ENCODE results near the gene ADGRB2. TPM values are rescaled to one million over a fixed set of nuclear protein-coding genes. Genes with fewer than 3 reads are reported as not detected.

The ADGRB2 gene
- total and polyA plus RNA-seq, 12 donors, result 0.91 to 17.9 (median 8.6) TPM

DNA sequence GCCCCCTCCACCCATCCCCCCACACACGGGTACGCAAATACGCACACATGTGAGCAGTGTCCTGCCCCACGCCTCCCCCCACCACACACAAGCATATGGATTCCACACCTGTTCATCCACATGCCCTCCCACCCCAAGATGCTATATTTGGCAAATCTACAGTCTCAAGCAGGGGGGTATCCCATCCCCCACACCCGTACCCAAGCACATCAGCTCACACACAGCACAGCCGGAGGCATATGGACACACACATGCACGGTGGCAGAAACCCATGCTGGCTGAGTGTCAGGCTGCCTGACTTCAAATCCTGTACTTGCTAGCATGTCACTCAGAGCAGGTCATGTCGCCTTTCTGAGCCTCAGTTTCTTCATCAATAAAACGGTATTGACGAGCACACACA is 70.9 kb downstream of the ADGRB2 start:
- Histone ChIP-seq H3K36me3 (peaks cover 0 to 35% (median 0%) of the 10 kb centered on the region in 9 donors), H3K9me3 (no peaks in the 10 kb centered on the region), H3K4me3 (no peak overlapping the region), H3K27me3 (no peaks in the 10 kb centered on the region), H3K27ac (no peak overlapping the region), H3K4me1 (peaks cover 0 to 6% (median 0%) of the 10 kb centered on the region in 9 donors)
- DNase-seq (no peak), ATAC-seq (no peak)
- 86 to 90% methylated on average over 10 of the region's 10 CpGs for WGBS, 2 donors
- TF ChIP-seq, protein P1, sequence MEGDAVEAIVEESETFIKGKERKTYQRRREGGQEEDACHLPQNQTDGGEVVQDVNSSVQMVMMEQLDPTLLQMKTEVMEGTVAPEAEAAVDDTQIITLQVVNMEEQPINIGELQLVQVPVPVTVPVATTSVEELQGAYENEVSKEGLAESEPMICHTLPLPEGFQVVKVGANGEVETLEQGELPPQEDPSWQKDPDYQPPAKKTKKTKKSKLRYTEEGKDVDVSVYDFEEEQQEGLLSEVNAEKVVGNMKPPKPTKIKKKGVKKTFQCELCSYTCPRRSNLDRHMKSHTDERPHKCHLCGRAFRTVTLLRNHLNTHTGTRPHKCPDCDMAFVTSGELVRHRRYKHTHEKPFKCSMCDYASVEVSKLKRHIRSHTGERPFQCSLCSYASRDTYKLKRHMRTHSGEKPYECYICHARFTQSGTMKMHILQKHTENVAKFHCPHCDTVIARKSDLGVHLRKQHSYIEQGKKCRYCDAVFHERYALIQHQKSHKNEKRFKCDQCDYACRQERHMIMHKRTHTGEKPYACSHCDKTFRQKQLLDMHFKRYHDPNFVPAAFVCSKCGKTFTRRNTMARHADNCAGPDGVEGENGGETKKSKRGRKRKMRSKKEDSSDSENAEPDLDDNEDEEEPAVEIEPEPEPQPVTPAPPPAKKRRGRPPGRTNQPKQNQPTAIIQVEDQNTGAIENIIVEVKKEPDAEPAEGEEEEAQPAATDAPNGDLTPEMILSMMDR (IDR thresholded peaks at IDR 0.05), result no peak
- intact Hi-C loops (cut with DNase I), result no loop called here

DNA sequence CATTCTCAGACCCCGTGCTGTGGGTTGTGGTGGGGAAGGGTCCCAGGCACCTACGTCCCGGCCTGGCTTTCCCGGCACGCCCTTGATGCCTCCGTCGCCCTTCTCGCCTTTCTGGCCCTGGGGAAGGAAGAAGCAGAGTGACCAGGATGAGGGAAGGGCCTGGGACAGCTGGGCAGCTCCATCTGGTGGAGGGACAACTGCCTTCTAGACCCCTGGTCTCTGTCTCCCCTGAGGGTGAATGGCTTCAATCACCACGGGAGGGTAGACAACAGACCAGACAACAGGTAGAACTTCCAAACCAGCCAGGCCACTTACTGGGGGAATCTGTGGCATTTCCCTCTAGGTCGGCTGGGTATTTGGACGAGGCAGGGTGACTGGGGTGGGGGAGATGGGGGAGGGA is 72.2 kb downstream of the ADGRB2 start:
- H3K4me3 ChIP-seq, result no peak overlapping the region
- WGBS, 2 donors, result 86 to 88% methylated on average over 11 of the region's 11 CpGs
- ATAC-seq (no peak), DNase-seq (no peak)
- H3K4me1 ChIP-seq, result peaks cover 0 to 6% (median 0%) of the 10 kb centered on the region in 9 donors
- peaks cover 0 to 30% (median 0%) of the 10 kb centered on the region in 9 donors for H3K36me3 ChIP-seq
- no peaks in the 10 kb centered on the region for H3K9me3 ChIP-seq
- TF ChIP-seq, protein P1 (IDR thresholded peaks at IDR 0.05), result no peak
- H3K27me3 ChIP-seq, result no peaks in the 10 kb centered on the region
- intact Hi-C loops (cut with DNase I), result no loop called here
- no peak overlapping the region for H3K27ac ChIP-seq

DNA sequence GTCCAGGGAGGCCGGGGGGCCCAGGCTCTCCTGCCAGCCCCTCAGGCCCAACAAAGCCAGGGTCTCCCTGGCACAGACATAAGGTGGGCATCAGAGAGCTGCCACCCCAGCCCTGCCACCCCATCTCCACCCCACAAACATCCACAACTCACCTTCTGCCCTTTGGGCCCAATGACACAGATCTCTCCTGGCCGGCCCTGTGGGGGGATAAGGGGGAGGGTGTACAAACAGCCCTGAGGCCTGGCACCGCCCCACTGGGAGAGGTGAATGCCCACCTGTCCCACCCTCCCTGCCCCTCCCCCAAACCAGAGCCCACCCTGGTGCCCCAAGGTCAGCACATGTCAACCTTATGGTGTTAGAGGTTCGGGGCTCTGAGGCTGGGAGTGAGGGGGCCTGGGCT is 72.7 kb downstream of the ADGRB2 start:
- Histone ChIP-seq H3K36me3 (peaks cover 0 to 30% (median 0%) of the 10 kb centered on the region in 9 donors), H3K4me1 (peaks cover 0 to 6% (median 0%) of the 10 kb centered on the region in 9 donors), H3K27ac (no peak overlapping the region), H3K27me3 (no peaks in the 10 kb centered on the region), H3K4me3 (no peak overlapping the region), H3K9me3 (no peaks in the 10 kb centered on the region)
- WGBS, 2 donors, result 88 to 91% methylated on average over 4 of the region's 4 CpGs
- DNase-seq (no peak), ATAC-seq (no peak)
- intact Hi-C loops (cut with DNase I), result no loop called here
- TF ChIP-seq, protein P1 (IDR thresholded peaks at IDR 0.05), result no peak

DNA sequence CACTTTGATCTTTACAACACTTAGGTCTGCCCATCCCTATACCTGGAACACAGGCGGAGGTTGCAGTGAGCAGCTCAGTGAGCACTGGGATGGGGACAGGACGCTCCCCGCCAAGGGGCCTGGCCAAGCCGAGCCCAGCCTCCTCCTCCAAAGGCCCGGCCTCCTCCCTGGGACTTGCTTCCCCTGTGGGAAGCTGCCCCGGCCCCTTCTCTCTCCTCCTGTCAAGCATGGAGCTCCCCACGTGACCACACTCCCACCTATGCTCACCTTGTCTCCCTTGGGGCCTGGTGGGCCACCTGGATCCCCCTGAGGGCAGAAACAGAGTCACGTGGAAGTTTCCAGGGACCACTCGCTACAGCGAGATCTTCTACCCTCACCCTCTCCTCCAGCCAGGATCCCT is 73.2 kb downstream of the ADGRB2 start:
- Histone ChIP-seq H3K4me1 (peaks cover 0 to 1% (median 0%) of the 10 kb centered on the region in 9 donors), H3K36me3 (peaks cover 0 to 32% (median 0%) of the 10 kb centered on the region in 9 donors), H3K9me3 (no peaks in the 10 kb centered on the region), H3K27me3 (no peaks in the 10 kb centered on the region), H3K27ac (no peak overlapping the region), H3K4me3 (no peak overlapping the region)
- ATAC-seq (no peak), DNase-seq (no peak)
- TF ChIP-seq, protein P1 (IDR thresholded peaks at IDR 0.05), result no peak
- intact Hi-C loops (cut with DNase I), result no loop called here
- 92 to 97% methylated on average over 10 of the region's 10 CpGs for WGBS, 2 donors

Data from heart right ventricle (tissue), 16 donors.